ENCODE data around the gene IRX4.

The IRX4 gene

GRCh38 chr5:1882337-1883119 lies at the start of gene IRX4:
TSS of gene IRX4 (minus strand) at chr5:1882925. CDS start at chr5:1882647, 278 bp downstream.
- DNase-seq = no peak

GRCh38 chr5:1931604-1932231 lies 49.0 kb upstream of the IRX4 start:
- no peak for DNase-seq

- DNase-seq = no peak
Observed at GRCh38 chr5:1930880-1931603, 48.3 kb upstream of the IRX4 start.

GRCh38 chr5:1930501-1930879 lies 47.8 kb upstream of the IRX4 start:
- DNase-seq = no peak

GRCh38 chr5:1929108-1929991 lies 46.6 kb upstream of the IRX4 start:
- no peak for DNase-seq

GRCh38 chr5:1926471-1927341 lies 44.0 kb upstream of the IRX4 start:
- DNase-seq = no peak

- no peak for DNase-seq
Observed at GRCh38 chr5:1926071-1926440, 43.3 kb upstream of the IRX4 start.

GRCh38 chr5:1925111-1926070 lies 42.7 kb upstream of the IRX4 start:
- no peak for DNase-seq

- no peak for DNase-seq
Observed at GRCh38 chr5:1923766-1924165, 41.0 kb upstream of the IRX4 start.

GRCh38 chr5:1923341-1923740 lies 40.6 kb upstream of the IRX4 start:
- DNase-seq = no peak

- DNase-seq = no peak
Observed at GRCh38 chr5:1921711-1922110, 39.0 kb upstream of the IRX4 start.

GRCh38 chr5:1919750-1920149 lies 37.0 kb upstream of the IRX4 start:
- no peak for DNase-seq

GRCh38 chr5:1919209-1919566 lies 36.5 kb upstream of the IRX4 start:
- DNase-seq = no peak

GRCh38 chr5:1918488-1919208 lies 35.9 kb upstream of the IRX4 start:
- no peak for DNase-seq

GRCh38 chr5:1917830-1918487 lies 35.2 kb upstream of the IRX4 start:
- no peak for DNase-seq

- no peak for DNase-seq
Observed at GRCh38 chr5:1916041-1917001, 33.6 kb upstream of the IRX4 start.

- no peak for DNase-seq
Observed at GRCh38 chr5:1915316-1915715, 32.6 kb upstream of the IRX4 start.

GRCh38 chr5:1914471-1914870 lies 31.7 kb upstream of the IRX4 start:
- no peak for DNase-seq

Measured in NCI-H1048 (cell line).